NCI-H524 (cell line): ENCODE data around the gene ECM1.

Source experiments
- DNase-seq, 2 experiments: peaks; one replicate each; lab custom pipeline; 2025; lab: John Stamatoyannopoulos, UW

ECM1 gene

DNA sequence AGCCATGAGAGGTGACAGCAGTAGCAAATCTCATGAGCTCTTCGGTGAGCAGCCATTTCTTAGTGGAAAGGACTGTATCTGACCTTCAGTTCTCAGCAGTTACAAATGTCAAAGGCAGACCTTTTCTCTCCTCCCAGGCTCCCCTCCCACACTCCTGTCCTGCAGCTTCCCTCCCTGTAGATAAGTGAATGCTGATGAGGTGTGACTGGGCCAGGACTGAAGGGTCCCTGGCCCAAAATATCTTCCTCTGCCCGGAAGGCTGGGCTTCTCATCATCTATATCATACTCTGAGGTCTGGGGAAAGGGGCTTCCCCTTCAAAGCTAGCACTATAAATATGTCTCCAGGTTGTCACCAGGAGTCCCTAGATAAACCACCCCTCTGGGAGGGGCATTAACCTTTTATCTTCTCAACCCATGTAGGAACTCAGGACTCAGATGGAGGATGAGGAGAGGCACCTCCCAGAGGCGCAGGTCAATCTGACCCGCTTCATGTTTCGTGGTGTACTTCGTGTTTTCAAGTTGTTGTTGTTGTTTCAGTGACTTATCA, 37.6 kb downstream of the ECM1 start:
- no peak for DNase-seq

DNA sequence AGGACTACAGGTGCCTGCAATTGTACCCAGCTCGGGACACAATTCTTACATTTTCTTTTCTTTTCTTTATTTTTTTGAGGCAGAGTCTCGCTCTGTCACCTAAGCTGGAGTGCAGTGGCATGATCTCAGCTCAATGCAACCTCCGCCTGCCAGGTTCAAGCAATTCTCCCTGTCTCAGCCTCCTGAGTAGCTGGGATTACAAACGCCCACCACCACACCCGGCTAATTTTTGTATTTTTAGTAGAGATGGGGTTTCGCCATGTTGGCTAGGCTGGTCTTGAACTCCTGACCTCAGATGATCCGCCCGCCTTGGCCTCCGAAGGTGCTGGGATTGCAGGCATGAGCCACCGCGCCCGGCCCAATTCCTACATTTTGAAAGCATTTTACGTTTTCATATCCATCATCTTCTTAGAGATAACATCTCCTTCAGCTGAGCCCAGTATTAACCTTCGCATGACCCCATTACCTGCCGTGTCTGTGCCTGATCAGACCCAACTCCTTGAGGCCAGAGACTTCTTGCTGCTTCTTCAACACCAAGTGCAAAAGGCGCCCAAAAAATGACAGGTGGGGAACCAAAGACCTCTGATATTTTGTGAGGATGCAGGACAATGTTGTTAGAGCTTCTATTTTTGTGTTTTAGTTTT, 38.5 kb downstream of the ECM1 start:
- DNase-seq, result no peak

DNA sequence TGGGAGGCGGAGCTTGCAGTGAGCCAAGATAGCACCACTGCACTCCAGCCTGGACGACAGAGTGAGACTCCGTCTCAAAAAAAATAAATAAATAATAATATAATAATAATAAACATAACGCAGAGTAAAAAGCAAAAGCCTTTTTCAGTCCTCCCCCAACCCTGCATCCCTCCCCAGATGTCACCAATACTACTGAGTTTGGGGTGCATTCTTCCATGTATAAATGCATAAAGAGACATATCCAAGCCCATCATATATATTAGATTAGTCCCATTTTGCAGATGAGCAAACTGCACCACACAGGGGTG, 40.4 kb downstream of the ECM1 start:
- no peak for DNase-seq

DNA sequence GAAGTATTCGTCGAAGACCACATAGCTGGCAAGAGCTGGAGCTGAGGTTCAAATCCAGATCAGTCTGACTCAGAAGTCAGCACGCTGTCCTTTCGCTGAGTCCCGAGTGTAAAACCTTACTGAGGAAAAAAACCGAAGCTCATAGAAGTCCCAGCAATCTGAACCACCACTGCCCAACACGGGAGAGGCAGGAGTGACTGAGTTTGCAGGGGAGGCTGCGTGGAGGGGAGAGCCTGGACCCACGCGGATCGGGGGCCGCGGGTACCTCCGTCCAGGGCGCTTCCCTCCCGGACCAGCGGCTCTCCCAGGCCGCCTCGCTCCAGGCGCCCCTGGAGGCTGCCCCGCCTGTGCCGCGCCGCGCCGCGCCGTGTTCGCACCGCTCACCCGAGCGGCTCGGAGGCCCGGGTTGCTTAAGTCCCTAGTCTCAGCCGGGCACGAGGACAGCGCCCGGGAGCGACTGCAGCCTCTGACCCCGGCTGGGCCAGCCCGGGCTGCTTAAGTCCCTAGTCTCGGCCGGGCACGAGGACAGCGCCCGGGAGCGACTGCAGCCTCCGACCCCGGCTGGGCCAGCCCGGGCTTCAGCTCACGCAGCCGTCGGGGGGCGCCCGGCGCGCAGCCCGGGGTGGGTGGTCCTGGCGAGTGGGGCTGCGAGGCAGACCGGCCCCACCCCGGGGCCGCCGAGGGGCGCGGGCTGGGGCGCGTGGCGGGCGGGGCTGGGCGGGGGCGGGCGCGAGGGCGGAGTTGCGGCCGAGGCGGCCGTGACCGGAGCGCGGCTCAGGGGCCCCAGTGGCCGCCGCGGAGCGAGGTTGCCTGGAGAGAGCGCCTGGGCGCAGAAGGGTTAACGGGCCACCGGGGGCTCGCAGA, 41.0 kb downstream of the ECM1 start, which contains the start of gene ADAMTSL4:
TSS of gene ADAMTSL4 (plus strand) at position 777 of the 864 bp plus-strand sequence. CDS start 2,881 bp downstream, outside the sequence.
- peak in 1 of 2 experiments; percentile 46 for DNase-seq

DNA sequence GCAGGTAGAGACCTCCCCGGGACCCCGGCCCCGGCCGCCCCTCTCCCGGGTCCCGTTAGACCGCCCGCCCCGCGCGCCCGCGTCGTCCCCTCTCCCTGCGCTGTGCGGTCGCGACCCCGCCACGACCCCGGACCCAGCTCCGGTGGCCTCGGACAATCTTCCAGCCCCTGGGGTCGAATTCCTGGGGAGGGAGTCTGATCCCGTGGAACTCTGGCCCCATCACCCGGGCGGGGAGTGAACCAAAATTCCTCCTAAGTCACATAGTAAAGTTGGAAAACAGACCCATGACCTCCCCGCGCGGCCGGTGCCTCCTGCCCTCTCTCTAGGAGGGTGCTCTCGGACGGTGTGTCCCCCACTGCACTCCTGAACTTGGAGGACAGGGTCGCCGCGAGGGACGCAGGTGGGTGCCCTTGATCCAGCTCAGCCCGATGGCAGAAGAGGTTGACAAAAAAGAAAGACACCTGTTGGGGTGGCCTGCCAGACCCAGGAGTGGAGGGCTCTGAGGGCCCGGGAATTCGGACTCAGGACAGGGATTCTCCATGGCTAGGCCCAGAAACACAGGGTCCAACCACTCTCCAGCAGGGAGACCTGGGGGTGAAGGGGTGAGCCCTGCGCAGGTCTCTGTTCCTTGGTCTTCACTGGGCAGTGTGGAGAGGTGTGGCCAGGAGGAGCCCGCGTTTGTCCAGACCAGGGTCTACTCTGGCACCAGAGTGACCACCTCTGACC, 41.8 kb downstream of the ECM1 start:
- DNase-seq, result no peak

DNA sequence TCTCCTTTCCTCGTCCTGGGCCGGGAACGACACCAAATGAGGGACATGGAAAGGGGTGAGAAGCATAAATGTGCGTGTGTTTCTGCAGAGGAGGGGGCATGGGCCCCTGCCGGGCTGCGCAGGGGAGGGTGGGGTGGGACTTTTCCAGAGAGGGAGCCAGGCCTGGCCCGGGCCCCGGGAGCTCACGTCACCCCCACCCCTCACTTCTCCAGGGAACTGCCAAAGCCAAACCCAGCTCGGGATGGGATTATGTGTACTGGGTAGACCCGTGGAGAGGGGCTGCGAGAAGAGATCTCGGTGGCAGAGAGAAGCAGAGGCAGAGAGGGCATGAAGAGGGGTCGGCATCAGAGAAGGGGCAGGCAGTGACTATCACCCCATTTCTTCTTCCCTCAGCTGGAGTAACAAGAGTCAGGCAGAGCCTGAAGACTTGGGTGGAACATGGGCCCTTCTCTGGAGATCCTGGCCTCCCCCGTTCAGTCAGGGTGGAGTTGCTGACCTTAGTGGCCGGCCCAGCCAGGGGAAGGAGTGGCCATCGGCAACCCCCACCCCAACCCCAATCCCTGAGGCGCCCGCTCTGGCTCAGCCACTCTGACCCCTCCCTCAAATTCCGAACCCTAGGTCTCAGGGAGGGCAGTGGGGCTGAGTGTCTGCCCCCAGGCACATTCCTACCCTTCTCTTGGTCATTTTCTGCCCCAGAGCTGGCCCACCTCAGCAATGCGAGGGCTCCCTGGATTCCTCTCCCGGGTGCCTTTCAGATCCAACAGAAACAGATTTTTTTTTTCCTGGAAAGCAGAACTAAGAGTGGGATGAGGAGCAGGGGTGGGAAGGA, 42.5 kb downstream of the ECM1 start:
- DNase-seq, result no peak

DNA sequence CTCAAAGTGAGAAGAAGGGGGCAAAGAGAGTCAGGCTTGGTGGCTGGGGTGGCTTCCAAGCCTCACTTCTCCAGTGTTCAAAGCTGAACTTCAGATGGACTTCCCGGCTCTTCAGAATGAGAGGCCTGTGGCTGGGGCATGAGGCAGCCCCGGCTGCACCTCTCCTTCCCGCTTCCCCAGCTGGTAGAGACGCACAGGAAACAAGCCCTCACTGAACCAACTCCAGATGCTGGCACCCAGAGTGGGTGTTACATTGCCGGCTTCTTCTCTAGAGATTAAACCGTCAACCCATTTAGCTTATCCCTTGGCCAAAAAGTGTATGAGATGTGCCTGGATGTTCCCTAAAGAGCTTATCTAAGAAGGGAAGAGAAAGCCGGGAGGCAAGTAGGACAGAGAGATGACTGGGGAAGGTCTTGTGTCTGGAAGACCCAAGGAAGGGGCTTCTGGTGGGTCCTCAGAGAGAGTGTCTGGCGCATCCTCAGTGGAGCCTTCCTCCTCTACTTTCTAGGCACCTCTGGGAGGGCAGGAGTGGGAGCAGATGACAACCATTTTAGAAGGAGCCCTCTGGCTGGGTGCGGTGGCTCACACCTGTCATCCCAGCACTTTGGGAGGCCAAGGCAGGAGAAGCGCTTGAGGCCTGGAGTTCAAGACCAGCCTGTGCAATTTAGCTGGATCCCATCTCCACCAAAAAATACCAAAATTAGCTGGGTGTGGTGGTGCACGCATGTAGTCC, 43.3 kb downstream of the ECM1 start:
- no peak for DNase-seq

DNA sequence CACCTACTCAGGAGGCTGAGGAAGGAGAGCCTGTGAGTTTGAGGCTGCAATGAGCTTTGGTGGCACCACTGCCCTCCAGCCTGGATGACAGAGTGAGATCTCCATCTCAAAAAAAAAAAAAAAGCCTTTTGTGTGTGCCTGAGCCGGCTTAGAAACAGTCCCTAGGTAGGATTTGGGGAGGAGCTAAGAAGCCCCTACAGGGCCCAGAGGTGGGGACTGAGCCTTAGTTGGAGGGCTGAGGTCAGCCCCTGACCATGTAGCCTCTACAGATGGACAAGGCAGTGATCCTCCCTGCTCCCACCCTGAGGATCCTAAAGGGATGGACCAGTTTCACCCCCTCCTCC, 43.8 kb downstream of the ECM1 start:
- no peak for DNase-seq

DNA sequence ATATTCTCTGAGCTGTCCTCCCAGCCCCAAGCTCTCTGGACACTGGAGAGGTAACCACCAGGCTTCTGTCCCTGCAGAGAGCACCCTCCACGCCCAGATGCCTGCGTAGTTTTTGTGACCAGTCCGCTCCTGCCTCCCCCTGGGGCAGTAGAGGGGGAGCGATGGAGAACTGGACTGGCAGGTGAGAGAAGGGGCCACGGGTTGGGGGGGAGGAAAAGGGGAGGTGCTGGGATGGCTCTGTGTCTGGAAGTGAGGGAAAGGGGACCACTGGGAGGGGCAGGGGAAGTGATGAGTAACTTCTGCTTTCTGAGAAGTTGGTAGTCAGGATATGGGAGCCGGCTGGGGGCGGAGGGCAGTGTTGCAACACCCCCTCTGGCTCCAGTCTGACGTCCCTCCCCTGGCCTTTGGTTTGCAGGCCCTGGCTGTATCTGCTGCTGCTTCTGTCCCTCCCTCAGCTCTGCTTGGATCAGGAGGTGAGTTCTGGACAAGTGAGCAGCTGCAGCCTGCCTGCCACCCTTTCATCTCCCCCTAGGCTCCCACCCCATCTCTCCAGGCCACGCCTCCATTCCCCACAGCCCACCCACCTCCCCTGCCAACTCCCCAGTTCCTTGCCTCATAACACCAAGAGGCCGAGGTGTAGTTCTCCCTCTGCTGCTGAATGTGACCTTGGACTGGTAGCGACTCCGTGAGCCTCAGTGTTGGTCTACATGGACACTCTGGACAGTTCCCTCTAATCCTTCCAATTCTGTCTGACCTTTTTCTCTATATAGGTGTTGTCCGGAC, 44.4 kb downstream of the ECM1 start:
- DNase-seq, result no peak

DNA sequence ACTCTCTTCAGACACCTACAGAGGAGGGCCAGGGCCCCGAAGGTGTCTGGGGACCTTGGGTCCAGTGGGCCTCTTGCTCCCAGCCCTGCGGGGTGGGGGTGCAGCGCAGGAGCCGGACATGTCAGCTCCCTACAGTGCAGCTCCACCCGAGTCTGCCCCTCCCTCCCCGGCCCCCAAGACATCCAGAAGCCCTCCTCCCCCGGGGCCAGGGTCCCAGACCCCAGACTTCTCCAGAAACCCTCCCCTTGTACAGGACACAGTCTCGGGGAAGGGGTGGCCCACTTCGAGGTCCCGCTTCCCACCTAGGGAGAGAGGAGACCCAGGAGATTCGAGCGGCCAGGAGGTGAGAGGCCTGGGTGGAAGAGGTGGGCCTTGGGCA, 45.0 kb downstream of the ECM1 start:
- no peak for DNase-seq

DNA sequence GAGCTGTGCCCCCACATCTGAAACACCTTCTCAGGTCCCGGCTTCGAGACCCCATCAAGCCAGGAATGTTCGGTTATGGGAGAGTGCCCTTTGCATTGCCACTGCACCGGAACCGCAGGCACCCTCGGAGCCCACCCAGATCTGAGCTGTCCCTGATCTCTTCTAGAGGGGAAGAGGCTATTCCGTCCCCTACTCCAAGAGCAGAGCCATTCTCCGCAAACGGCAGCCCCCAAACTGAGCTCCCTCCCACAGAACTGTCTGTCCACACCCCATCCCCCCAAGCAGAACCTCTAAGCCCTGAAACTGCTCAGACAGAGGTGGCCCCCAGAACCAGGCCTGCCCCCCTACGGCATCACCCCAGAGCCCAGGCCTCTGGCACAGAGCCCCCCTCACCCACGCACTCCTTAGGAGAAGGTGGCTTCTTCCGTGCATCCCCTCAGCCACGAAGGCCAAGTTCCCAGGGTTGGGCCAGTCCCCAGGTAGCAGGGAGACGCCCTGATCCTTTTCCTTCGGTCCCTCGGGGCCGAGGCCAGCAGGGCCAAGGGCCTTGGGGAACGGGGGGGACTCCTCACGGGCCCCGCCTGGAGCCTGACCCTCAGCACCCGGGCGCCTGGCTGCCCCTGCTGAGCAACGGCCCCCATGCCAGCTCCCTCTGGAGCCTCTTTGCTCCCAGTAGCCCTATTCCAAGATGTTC, 45.6 kb downstream of the ECM1 start:
- DNase-seq, result no peak

DNA sequence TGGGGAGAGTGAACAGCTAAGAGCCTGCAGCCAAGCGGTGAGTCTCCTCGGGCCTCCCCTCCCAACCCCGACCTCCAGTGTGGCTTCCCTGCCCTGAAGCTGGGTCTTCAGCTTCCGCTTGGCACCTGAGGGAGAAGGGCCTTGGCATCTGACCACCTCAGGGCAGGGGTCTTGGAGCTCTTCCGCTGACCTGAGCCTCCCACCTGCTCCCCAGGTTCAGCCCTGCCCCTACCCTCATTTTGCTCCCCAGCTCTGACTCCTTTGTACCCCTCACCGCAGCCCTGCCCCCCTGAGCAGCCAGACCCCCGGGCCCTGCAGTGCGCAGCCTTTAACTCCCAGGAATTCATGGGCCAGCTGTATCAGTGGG, 46.2 kb downstream of the ECM1 start:
- DNase-seq, result no peak

DNA sequence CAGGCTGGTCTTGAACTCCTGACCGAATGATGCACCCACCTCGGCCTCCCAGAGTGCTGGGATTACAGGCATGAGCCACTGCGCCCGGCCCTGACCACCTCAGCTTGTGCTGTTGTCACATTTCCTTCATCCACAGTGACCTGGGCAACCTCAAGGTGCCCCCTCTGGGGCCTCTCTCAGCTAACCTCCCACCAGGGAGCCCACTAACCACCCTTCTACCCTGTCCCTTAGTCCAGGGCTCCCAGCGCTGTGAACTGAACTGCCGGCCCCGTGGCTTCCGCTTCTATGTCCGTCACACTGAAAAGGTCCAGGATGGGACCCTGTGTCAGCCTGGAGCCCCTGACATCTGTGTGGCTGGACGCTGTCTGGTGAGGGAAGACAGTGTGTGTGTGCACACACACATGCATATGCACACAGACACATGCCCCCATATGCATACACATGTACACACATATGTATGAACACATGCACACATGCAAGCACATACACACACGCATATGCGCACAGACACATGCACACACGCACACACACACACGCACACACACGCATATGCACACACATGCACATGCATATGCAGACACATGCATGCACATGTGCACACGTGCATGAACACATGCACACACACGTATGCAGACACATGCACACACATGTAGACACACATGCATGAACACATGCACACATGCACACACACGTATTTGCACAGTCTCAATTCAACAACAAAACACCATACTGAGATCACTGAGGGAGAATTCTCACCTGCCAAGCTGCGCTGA, 47.5 kb downstream of the ECM1 start:
- no peak for DNase-seq

DNA sequence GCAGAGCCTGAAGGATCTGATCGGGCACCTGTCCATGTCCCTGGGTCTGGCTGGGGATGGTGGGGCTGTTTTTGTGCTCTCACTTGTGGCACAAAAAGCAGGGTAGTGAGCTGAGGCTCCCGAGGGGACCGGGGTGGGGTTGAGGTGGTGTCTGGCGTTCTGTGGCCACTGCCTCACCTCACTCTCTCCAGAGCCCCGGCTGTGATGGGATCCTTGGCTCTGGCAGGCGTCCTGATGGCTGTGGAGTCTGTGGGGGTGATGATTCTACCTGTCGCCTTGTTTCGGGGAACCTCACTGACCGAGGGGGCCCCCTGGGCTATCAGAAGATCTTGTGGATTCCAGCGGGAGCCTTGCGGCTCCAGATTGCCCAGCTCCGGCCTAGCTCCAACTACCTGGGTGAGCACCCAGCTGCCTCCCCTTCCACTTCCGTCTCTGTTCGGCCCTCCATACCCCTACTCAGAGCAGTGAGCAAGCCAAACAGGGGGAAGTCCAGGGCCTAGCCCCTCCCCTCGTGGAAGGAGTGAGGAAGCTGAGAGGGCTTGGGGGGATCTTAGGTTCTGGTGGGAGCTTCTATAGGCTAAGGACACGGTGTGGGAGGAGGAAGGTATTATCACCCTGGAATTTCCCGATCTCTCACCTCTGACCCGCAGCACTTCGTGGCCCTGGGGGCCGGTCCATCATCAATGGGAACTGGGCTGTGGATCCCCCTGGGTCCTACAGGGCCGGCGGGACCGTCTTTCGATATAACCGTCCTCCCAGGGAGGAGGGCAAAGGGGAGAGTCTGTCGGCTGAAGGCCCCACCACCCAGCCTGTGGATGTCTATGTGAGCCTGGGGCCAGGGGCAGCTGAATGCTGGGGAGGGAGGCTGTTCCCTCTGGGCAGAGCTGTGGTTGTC, 48.3 kb downstream of the ECM1 start:
- no peak for DNase-seq

DNA sequence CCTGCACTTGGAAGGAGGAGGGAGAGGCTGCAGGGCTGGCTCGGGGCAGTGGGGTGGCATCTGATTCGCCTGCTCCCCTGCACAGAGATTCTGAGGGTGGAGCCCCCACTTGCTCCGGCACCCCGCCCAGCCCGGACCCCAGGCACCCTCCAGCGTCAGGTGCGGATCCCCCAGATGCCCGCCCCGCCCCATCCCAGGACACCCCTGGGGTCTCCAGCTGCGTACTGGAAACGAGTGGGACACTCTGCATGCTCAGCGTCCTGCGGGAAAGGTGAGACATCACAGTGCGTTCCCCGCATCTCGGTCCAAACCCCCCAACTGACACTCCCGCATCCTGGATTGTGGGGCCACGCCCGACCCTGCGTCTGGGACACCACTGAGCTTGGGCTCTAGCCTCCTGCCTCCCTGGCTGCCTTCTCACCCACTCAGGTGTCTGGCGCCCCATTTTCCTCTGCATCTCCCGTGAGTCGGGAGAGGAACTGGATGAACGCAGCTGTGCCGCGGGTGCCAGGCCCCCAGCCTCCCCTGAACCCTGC, 49.2 kb downstream of the ECM1 start:
- DNase-seq, result no peak

DNA sequence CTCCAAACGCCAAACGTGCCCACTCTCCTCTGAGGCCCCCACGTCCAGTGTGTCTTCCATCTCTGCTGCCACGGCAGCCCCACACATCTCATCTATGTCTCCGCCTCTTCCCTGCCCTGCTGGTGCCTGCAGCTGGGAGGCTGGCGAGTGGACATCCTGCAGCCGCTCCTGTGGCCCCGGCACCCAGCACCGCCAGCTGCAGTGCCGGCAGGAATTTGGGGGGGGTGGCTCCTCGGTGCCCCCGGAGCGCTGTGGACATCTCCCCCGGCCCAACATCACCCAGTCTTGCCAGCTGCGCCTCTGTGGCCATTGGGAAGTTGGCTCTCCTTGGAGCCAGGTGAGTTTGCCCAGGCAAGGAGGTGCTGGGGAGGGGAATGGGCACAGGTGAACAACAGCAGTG, 49.9 kb downstream of the ECM1 start:
- DNase-seq, result no peak

DNA sequence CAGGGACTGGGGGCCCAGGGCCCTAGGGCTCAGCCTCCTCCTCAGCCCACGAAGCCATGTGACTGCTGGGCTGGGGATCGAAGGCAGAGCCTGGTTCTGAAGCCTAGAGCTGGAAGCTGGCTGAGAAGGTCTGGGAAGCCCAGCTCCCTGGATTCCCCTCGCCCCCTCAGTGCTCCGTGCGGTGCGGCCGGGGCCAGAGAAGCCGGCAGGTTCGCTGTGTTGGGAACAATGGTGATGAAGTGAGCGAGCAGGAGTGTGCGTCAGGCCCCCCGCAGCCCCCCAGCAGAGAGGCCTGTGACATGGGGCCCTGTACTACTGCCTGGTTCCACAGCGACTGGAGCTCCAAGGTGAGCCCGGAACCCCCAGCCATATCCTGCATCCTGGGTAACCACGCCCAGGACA, 50.4 kb downstream of the ECM1 start:
- DNase-seq, result no peak
